ENCODE measurements around the gene TIPARP.
"Not testable (repeated sequence)": the region's sequence is repeated elsewhere in the genome, so short reads cannot be mapped to it uniquely, and the experiment has no call there.

The TIPARP gene

DNA sequence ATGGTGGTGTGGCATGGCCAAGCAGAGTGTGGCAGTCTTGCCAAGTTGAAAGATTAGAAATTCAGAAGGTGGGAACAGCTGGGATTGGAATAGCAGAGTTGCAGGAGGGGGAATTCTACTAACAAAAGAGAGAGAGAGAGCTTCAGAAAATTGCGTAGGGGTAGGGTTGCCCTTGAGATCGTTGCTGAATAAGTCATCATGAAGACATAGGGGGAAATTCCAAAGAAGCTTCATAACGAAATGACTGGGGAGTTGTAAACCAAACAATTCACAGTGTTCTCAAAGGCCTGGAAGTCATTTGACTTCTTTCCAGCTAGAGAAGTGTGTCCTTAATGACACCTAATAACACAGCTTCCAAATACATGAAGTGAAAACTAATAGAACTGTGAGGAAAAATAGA, 26.3 kb upstream of the TIPARP start:
- no peak for DNase-seq (ENCODE audit: low read depth in 2 of 2, low spot score in 1 of 2)

DNA sequence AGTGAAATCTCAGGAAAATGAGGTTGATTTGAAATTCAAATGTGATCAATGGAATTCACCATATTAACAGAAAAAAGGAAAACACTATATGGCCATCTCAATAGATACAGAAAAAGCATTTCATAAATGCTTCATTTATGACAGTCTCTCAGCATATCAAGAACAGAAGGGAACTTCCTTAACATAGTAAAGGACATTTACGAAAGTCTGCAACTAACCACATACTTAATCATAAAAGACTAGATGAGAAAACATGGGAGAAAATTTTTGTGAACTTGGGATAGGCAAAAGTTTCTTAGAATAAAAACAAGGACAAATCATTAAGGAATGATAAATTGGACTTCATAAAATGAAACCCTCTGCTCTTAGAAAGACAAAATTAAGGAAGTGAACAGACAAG, 24.7 kb upstream of the TIPARP start:
- no peak for DNase-seq (ENCODE audit: low read depth in 2 of 2, low spot score in 1 of 2)

DNA sequence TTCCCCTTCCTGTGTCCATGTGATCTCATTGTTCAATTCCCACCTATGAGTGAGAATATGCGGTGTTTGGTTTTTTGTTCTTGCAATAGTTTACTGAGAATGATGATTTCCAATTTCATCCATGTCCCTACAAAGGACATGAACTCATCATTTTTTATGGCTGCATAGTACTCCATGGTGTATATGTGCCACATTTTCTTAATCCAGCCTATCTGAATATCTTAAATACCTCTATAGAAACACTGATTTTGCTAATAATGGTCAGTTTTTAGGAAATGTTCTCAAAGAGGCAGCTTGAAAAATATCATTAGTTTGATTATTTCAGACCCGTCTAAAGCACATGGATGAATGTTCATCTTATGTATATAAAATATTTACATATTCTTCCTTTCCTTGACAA, 21.7 kb upstream of the TIPARP start:
- DNase-seq (ENCODE audit: low read depth in 2 of 2, low spot score in 1 of 2): not testable (repeated sequence)

DNA sequence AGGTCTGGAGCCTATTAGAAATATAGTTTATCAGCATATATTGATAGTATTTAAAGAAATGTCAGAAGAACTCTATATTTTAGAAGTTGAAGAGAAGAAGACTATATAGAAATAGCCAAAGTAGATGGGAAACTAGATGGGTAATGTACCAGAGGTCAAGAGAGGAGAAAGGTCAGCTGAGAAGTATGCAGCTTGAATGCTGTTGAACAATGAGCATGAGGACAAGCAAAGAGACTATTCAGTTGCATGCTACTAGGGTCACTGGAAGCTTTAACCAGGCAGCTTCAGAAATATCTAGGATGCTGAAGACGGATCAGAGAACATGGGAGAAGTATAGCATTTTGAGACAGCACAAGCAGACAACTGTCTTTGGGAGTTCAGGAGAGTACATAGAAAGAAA, 19.6 kb upstream of the TIPARP start:
- DNase-seq (ENCODE audit: low read depth in 2 of 2, low spot score in 1 of 2): no peak

DNA sequence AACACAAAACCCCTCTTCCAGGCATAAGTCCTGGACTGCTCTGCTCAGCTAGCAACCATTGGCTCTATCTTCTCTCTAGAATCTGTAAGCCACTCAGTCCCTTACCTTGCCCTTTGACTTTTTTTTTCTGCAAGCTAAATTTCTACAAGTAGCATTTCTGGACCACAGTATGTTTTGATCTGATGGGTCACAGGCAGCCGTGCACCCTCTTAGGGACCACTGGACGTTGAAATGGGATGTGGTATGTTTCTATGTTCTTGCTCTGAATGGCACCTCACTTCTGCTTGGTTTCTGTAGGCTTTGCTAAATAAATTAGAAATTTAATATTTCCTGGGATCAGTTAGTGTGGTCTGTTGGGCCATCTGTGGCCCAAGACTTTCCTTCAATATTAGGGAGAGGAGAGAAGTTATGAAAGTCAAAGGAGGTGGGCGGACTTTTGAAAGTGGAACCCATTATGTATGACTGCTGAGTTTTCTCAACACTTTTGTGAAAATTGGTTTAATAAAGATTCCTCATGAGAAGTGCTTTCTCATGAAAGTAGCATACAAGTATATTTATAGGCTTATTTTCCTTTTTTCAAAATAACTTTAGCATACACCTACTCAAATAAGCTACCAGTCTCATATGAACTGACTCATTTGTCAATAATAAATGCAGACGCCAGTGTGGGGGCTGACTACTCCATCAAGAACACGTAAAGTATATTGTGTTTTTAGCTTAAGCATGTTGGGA, 18.4 kb upstream of the TIPARP start:
- DNase-seq (ENCODE audit: low read depth in 2 of 2, low spot score in 1 of 2): no peak

DNA sequence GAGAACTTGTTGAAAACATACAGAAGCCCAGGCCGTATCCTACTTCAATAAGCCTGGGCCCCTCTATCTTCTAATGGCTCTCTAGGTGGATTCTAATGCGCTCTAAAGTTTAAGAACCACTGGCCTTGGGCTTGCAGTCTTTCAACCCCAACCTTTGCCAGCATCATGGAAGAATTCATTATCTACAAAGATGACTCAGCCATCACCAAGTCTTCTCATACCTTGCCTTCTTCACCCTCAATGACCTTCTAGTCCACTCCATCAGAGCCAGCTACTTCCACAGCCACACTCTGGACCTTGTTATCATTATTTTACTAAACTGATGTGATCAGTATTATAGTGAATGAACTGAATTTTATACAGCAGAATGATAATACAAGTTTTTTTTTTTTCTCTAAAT, 16.9 kb upstream of the TIPARP start:
- DNase-seq (ENCODE audit: low read depth in 2 of 2, low spot score in 1 of 2): no peak

DNA sequence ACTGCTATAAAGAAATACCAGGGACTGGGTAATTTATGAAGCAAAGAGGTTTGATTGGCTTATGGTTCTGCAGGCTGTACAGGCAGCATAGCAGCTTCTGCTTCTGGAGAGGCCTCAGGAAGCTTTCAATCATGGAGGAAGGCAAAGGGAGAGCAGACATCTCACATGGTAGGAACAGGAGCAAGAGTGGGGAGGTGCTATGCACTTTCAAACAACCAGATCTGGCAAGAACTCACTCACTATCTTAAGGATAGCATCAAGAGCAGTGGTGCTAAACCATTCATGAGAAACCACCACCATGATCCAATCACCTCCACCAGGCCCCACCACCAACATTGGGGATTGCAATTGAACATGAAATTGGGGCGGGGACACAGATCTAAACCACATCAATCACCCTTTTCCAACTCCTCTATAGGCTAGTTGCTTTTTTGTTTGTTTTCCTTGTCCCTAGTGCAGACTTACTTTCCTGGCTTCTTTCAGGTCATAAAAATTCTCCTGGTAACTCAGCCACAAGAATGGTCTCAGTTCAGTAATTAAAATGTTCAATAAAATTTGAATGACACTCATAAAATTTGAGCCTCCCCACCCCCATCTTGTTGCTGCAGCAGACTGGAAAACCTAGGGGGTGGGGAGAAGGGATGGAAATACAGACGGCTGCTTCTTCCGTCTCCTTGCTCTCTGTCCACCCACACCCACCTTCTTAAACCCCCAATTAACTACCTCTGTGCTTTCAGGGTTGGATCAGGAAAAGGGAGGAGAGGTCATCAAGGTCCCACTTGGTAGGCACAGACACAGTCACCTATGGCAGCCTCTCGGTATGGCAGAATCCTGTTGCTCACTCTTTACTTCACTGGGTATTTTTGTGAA, 16.3 kb upstream of the TIPARP start:
- DNase-seq (ENCODE audit: low read depth in 2 of 2, low spot score in 1 of 2): no peak

DNA sequence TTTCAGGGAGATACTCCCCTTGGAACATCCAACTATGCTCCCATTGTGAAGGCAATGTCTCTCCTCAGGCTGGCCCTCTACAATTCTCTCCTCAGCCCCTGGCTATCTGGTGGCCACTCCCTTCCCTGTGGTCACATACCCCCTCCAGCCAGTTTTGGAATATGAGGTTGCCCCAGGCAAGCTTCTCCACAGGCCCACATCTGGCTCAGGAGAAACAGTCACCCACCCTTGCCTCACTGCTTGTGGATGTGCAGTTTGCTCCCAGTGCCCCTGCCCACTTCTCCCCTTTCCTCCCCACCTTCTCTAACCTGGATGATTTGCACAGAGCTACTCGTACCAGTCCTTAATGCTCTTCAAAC, 15.7 kb upstream of the TIPARP start:
- DNase-seq (ENCODE audit: low read depth in 2 of 2, low spot score in 1 of 2): no peak

DNA sequence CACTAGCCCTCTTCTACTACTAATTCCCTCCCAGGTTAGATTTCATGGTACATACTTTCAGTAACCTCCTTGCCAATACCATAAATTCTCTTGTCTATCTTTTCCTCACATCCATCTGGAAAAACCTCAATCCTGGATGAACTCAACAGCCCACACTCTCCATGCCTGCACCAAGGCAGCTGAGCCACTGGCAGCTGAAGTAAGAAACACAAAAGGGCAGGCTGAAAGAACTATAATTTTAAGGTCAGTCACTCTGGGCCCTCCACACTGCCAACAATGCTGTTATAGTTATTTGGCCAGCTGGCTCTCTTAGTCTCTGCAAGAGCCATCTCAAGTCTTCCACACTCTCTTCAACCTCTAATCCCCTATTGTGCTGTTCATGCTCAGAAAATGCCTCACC, 15.1 kb upstream of the TIPARP start:
- no peak for DNase-seq (ENCODE audit: low read depth in 2 of 2, low spot score in 1 of 2)

DNA sequence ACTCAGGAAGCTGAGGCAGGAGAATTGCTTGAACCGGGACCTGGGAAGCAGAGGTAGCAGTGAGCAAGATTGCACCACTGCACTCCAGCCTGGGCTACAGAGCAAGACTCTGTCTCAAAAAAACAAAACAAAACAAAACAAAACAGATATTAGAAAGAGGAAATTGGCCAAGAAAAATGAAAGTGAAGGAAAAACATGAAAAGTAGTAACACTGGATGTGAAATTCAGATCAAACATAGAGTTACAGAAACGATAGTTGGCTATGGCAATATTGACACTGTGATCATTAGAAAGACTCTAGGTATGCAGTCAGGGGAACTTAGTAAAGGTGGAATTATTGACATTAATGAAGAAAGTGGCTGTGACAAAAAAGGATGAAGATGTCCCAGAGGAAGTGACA, 13.2 kb upstream of the TIPARP start:
- DNase-seq (ENCODE audit: low read depth in 2 of 2, low spot score in 1 of 2): no peak

DNA sequence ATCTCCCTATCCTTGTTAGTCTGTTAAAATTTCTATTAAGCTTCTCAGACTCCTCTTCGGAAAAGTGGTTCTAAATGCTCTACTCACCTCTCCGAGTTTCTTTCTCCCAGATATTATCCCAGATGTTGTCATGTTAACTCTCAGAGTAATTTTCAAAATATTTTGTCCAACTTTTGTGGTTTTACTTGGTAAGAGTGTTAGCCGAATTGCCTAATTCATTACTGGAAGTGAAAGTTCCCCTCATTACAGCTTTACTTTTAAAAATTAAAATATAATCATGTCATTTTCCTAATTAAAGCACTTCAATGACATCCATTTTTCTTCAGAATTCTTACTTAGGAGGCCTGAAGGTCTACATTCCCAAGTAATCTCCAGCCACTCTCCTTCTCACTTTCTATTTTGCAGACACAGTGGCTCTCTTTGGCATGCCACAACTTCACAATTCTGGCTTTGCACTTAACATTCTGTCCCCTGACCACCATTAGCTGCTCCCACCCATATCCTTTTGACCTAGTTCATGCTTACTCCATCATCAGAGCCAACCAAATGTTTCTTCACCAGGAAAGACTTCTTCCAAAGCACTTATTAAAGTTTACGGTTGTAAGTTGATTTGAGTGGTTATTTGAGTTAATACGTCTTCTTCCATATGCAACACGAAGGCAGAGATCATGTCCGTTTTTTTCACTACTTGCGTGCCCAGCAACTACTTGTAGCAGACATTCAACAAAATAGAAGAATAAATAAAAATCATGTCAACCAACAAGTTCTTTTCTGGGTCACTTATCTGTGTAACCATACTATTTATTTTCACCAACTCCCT, 10.2 kb upstream of the TIPARP start:
- no peak for DNase-seq (ENCODE audit: low read depth in 2 of 2, low spot score in 1 of 2)

DNA sequence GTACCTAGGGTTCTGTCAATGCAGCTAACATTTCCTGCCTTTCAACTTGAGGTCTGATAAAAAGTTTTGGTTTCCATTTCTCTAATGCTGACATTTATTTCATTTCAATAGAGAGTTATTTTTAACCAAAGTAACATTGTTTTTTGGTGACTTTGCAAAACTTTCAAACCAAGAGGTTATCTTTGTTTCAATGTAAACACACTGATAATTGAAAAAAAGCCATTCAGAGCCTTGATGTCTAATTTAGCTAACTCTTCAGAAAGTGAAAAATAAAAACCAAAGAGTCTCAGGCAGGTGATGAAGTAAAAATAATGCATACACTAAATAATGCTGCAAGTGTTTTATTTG, 9.6 kb upstream of the TIPARP start:
- DNase-seq (ENCODE audit: low read depth in 2 of 2, low spot score in 1 of 2): no peak

DNA sequence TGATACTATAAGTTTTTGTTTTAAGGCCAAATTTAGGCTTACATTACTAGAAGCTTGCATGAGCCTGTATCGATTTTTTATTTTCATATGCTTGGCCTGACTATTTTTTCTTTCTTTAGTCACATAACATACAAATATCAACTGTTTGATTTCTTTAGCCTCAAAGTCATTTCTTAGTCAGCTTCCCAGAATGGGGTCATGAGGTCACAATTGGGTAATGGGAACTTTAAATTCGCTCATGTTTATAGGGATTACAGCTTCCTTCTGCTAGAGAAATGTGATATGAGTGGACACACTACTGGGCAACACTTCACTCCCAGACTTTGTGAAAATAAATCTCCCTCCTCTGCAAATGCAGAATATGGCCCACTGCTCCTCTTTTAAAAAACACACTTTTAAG, 9.1 kb upstream of the TIPARP start:
- no peak for DNase-seq (ENCODE audit: low read depth in 2 of 2, low spot score in 1 of 2)

DNA sequence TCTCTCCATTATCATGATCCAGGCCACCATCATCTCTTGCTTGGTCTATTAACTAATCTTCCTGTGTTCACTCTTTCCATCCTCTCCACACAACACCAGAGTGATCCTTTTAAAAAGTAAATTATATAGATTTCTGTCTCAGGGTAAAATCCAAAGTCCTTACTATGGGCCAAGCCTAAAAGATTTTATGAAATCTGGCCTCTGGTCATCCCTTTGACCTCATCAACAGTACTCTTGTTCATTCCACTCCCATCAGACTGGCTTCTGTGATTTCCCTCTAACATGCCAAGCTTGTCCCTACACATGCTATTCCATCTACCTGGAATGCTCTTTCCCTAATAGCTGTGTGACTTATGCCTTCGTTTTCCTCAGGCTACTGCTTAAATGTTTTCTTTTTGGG, 8.3 kb upstream of the TIPARP start:
- no peak for DNase-seq (ENCODE audit: low read depth in 2 of 2, low spot score in 1 of 2)

DNA sequence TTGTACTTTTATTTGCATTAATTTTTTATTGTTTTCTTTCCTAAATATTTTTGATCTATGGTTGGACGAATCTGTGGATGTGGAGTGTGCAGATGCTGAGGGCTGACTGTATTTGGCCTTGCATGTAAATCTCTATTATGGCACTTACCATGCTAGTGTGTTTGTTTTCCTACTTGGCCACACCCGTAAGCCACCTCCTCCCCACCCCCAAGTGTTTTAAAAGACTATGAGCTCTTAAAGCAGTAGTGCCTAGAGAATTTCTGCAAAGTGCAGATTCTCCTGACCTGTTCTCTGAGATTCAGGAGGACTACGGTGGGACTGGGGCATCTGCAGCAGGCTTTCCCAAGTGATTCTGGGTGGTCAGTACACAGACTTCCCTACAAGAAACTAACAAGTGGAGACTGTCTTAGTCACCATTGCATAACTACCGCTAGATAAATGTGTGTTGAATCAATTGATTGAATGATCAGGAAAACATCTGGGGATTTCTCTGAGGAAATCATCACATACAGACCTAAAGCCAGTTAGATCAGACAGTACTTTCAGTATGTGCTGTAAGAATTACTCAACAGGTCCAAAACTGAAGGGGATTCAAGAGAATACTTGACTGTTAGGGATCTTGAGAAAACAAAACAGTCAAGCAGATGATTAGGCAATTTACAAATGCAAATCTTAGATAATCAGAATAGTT, 6.2 kb upstream of the TIPARP start:
- DNase-seq (ENCODE audit: low read depth in 2 of 2, low spot score in 1 of 2): no peak

DNA sequence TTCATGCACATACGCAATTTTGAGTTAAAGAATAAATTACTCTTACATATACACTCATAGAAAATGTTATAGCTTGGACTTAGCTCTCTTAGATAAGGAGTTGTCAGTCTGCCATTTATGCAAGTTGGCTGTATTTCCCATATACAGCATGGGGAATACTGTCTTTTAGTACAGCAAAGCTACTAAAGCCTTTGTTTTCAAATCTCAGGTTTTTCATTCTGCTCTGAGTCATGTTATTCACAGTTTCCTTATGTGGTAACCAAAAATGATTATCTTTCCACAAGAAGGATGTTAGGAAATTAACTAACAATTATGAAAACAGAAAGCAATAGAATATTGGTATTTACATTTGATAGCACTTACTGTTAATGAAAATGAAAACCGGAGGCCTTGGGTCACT, 4.3 kb upstream of the TIPARP start:
- DNase-seq (ENCODE audit: low read depth in 2 of 2, low spot score in 1 of 2): no peak

DNA sequence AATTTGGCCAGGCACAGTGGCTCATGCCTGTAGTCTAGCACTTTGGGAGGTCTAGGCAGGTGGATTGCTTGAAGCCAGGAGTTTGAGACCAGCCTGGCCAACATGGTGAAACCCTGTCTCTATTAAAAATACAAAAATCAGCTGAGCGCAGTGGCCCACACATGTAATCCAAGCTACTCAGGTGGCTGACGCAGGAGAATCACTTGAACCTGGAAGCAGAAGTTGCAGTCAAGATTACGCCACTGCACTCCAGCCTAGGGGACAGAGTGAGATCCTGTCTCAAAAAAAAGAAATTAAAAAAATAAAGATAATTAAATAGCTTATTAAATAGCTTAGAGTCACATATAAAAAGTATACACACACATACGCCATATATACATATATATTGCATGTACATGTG, 3.7 kb upstream of the TIPARP start:
- no peak for DNase-seq (ENCODE audit: low read depth in 2 of 2, low spot score in 1 of 2)

DNA sequence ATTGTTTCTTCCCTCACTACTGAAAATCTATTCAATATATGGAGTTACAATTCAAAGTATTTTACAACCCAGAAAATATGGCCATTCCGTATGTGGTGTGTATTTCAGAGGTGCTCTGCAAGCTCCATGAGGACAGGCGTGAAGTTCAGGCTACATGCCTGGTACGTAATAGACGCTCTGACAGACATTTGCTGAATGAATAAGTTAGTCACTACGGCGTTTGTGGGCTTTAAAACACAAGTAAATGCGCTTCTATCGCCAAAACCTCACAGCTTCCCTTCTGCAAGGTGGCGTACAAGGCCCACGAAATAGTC, 701 bp upstream of the TIPARP start:
- no peak for DNase-seq (ENCODE audit: low read depth in 2 of 2, low spot score in 1 of 2)

DNA sequence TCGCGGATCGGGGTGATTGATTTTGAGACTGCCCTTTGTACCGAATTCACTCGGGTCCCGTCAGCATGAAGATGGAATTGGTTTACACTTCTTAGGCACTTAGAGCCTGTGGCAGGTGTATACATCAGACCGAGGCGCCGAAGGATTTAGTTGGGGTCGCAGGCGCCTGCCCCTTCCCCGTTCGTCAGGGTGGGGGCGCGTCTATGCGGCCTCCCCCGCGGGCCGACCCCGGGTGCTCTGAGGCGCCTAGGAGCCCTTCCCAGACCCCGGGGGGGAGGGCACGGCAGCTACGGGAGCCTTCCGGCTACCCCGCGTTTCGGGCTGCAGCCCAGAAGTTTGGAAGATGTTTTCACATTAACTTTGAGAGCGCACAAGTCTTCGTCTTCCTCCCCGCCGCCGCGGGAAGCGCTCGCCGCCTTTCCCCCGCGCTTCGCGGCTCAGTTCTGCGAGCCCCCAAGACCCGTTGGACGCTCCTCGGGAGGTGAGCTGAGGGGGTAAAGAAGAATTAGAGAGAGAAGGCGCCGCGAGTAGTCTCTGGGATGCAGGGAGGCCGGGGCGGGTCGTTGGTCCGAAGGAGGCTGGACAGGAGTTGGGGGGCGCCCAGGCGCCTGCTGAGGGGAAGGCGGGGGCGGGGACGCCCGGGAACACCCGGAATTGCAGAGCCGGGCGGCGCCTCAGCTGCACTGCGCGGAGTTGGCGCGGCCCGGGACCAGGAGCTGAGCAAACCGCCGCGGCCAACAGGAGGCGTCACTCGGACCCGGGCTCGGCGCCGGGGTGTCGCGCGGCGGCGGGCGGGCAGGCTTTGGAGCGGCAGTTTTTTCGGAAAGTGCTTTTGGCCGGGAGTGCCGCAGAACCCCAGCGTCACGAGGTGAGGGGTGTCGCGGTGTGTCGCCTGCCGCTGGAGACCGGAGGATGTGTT, 780 bp downstream of the TIPARP start:
- DNase-seq (ENCODE audit: low read depth in 2 of 2, low spot score in 1 of 2): no peak
